HG02571 (cell line): Measurements from ENCODE around the gene CAPZB.

Source experiments
- ATAC-seq: cut with Tn5 transposase; IDR thresholded peaks from one replicate; pipeline ENCODE4 v1.9.1; 2021; ENCODE audit warnings: mild to moderate bottlenecking, moderate library complexity; ENCODE audit not compliant: unreplicated experiment

The CAPZB gene

DNA sequence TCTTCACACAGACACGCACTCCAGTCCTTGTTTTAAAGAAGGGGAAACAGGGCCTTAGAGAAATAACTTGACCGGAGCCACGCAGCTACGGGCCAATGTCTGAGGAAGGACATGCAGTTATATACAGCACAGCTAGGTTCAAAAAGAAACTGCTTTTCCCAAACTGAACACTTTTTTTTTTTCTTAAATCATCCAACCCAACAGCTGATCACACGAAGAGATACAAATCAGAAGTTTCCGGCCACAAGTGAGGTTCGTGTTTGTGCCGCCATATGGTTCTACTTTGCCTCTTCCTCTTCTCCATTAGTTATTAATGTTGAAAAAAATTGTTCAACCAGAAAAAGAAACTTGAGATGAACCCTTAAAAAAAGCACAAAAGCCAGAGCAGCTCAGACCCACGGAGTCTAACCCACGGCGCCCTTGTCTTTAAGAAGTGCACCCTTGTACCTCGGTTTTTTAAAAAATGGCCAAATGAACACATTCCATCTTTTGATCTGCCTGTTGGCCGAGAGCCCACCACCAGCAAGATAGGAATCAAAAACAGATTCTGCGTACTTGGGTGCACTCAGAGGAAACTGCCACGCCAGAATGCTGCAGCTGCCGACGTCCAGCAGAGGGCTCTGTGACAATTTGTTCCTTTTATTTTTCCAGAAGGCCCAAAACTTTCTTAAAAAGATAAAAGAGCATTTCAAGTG lies 94.3 kb downstream of the CAPZB start:
- ATAC-seq, result no peak

DNA sequence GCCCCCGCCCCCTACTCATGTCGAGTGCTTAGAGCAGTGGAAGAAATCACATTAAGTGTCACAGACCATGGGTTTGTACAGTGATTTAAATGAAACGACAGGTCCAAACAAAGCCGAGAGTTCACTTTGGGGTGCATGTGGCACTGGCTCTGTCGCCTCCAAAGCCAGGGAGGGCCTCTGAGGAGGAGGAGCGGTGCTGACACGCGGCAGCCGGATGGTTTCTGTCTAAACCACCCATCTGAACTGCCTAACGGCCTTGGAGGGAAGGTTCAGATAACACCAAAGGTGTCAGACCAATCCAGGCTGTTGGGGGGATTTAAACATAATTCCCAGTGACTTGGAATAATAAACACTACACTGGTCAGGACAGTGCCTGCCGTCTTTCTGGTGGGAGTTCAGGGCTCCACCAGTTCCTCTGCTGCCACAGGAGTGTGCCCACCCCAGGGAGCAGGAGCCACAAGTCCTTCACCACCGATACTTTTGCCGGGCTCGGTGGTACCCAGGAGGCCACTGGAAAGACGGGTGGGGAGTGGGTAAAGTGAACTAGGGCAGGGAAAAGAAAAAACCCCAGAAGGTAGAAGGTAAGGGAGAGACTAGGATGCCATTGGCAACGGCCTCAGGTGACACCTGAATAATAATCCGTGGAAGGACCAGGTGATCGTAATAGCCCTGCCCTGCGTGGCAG lies 95.0 kb downstream of the CAPZB start:
- ATAC-seq, result no peak

GRCh38 chr1:19388980-19389379 lies 96.4 kb downstream of the CAPZB start:
- no peak for ATAC-seq

DNA sequence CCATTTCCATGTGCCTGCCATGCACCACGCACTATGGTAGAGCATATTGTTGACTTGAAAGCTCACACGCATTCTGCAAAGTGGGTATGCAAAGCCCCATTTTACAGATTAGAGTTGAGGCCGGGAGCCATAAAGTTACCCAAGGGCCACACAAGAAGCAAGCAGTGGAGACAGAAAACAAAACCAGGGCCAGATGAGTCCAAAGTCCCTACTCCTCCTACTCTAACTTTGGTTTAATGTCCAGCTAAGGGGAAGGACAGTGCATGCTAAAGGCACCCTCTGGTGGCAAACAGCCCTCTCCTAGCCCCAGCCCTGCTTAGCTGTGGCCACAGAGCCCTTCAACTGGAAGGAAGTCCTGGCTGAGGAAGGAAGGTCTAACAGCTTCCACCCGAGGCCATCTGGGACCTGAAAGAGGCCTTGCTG lies 98.3 kb downstream of the CAPZB start:
- no peak for ATAC-seq

- no peak for ATAC-seq
Observed at GRCh38 chr1:19385869-19386591, 99.3 kb downstream of the CAPZB start.

DNA sequence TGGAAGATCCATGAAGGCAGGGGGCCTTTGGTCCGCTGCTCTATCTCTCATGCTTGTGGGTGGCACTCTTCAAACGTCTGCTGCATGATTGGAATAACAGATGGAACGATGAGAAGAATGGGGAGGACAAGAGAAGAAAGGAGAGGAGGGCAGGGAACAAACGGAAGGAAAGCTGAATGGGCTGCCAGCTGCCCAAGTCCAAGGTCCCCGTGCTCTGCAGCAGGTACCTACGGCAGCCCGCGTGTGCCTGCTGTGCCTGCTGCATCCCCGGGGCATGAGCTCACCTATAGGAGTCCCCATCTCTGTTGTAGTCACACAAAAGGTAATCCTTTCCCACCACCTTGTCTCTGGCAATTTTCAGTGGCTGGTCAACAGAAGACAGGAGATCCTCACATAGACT lies 100.1 kb downstream of the CAPZB start:
- ATAC-seq, result no peak

- ATAC-seq, result no peak
Observed at GRCh38 chr1:19384772-19385187, 100.6 kb downstream of the CAPZB start.

GRCh38 chr1:19384113-19384512 lies 101.2 kb downstream of the CAPZB start:
- no peak for ATAC-seq

GRCh38 chr1:19382222-19382621 lies 103.1 kb downstream of the CAPZB start:
- no peak for ATAC-seq

GRCh38 chr1:19381261-19381660 lies 104.1 kb downstream of the CAPZB start:
- ATAC-seq, result no peak

GRCh38 chr1:19377812-19378718 lies 107.3 kb downstream of the CAPZB start:
- no peak for ATAC-seq

GRCh38 chr1:19376428-19377372 lies 108.6 kb downstream of the CAPZB start:
- ATAC-seq, result no peak

GRCh38 chr1:19375631-19376400 lies 109.5 kb downstream of the CAPZB start:
- no peak for ATAC-seq

- ATAC-seq, result no peak
Observed at GRCh38 chr1:19374926-19375325, 110.4 kb downstream of the CAPZB start.

DNA sequence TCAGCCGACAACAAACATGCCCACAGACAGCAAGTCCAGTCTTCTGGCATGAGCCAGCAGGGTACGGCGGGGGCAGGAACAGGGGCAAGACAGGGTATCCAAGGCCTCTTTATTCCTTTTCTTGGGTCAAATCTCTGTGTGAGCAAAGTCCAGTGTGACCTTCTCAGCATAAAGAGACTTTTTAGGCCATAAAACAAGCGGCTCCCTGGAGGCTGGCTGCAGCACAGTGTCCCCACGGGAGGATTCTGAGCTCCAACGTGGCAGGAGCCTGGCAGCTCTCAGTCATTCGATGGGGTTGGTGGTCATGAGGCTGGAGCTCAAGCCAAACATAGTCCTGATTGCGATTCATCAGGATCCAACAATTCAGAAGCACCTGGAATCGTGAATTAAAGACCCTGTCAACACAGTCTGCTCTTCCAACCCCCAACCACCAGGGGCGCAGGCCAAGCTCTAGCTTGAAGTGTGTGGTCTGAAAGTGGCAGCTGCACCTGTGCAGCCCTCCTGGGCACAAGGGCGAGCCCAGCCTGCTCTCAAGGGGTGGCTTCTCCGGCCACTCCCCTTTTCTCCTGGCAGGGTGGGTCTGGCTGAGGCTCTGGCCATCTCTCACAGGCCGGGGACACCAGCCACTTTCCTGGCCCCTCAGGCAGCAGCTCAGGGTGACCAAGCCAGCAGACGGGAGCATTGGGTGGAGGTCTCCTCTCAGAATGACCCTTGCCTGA lies 111.1 kb downstream of the CAPZB start:
- ATAC-seq, result no peak

DNA sequence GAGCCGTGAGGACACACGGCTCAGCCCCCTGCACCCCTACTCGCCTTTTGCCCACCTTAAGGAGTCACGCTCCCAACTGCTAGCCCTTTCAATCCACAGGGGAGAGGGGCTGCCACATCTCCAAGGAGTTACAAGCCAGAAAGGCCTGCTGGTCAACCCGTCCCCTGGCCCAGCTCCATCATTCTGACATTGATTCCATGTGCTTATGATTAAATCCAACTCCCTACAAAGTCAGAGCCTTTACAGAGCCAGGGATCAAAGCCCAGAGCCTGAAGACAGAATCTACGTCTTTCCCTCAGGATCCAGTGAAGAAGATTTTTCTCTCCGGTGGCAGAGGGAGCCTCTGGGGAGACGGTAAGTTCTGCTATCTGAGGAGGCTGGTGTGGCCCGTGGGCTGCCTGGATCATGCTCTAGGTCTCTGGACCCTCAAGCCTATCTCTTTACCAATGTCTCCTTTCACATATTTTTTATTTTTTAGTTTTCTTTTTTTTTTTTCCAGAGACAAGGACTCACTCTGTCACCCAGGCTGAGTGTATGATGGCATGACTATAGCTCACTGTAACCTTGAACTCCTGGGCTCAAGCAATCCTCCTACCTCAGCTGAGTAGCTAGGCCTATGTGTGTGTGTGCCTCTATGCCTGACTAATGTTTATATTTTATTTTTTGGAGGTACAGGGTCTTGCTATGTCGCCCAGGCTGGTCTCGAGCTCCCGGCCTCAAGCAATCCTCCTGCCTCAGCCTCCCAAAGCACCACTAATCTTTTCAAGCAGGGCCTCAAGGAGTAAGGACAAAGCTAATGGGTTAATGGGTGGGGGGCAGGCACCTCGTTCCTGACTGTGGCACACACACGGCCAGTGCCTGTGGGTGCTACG lies 111.9 kb downstream of the CAPZB start:
- ATAC-seq, result no peak

DNA sequence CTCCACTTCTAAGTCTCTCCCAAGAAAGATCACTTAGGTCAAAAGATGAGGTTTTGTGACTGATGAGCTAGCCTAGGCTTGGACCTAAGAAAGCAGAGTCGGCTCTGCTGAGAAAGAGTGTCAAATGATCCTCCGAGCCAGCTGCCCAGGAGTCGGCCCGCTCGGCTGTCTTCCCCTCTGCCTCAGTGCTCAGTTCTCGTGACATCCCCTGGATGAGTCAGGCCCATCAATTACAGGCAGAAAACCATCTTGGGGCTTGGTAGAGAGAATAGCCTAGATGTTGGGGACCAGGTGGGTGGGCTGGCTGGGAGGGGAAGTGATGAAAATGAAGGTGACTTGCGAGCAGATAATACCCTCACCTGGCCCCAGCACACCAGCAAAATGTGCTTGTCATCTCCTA lies 112.7 kb downstream of the CAPZB start:
- no peak for ATAC-seq

- ATAC-seq, result no peak
Observed at GRCh38 chr1:19372136-19372514, 113.2 kb downstream of the CAPZB start.
